ENCODE results near the gene PRR5L.

The PRR5L gene

DNA sequence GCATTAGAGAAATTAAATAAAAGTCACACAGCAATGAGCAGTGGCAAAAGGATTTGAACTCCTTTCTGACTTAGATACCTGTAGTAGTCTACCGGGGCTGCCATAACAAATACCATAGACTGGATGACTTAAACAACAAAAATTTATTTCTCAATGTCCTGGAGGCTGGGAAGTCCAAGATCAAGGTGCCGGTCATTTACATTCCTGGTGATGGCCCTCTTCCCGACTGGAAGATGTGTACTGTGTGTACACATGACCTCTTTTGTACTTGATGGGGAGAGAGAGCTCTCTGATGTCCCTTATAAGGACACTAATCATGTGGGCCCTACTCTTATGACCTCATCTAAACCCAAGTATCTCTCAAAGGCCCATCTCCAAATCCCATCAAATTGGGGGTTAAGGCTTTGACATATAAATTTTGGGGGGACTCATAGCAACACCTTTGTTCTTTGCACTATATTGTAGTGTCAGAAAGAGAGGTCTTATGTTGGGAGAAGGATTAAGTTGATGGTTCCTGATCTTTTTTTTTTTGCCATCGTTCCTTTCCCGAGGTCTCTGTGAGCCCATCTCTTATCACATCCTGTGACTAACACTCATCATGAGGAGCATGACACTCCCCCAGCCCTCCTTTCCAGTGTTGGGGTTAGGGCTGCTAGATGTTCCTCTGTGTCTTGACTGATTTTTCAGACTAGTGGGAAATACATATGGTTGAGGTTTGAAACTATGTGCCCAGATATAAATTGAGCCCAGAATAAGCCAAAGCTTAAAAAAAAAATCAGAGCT, 109.7 kb downstream of the PRR5L start:
- no peak for DNase-seq

DNA sequence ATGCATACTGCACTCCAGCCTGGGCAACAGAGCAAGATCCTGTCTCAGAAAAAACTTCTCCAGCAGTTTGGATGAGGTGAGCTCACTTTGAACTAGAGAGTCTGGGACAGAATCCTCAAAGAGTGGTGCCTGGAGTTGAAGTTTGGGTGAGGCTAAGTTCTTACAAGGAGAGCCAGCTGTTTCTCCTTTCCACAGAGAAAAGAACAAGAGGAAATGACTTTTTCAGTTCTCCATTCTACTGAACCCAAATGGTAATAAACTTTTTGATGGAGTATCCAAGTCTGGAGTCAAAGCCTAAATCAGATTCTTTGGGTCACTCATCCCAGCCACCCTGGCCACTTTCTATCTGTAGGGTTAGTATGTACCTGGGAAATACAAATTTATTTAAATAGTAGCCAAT, 111.3 kb downstream of the PRR5L start:
- DNase-seq: no peak

DNA sequence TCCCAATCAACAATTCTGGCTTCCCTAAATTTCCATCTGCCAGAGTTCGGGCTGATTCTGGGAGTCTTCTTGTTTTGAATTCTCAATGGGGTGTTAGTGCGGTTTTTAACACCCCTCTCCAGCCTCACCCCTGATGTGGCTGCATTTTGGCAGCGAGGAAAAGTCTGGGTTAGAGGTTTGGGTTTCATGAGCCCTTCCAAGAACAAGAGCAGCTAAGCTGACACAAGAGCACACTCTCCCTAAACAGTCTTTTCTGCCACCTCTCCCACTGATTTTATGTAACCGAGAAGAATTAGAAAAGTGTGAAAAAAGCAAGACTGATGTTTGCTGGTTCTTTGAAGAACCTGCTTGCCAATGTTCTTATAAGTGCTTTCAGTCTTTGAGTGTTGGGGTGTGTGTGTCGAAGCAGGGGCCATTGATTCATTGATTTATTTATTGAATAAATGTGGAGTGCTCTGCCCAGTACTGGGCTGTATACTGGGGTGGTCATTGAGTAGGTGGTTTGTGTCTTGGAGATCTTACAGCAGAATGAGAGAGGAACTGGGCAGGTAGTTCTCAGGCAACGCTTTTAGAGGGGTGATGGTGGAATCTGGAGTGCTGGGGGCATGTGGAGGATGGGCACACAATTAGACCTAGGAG, 112.5 kb downstream of the PRR5L start:
- no peak for DNase-seq

- DNase-seq: peak; percentile 15
These were observed 113.2 kb downstream of the PRR5L start for GRCh38 chr11:36409152-36409816.

GRCh38 chr11:36411202-36411640, 115.1 kb downstream of the PRR5L start:
- DNase-seq: no peak

GRCh38 chr11:36412781-36413383, 116.8 kb downstream of the PRR5L start:
- no peak for DNase-seq

DNA sequence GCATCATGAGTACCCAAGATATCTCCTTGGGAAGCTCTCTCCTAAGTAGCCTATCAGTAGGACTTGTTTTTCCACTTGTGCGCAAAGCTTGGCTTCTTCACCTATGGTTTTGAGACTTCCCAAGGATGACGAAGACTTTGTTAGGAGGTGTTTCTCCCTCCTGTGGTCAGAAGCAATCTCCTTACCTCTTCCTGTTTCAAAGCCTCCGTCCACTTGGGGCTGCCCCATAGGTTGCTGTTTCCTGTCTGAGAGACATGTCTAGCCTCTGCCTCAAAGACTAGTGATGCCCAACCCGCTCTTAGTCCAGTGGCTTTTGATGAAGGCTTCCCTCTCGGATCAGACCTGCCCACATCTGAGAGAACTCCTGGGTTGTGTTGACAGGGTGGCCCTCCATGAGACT, 121.1 kb downstream of the PRR5L start:
- DNase-seq: no peak

GRCh38 chr11:36419791-36420424, 123.8 kb downstream of the PRR5L start:
- DNase-seq: no peak

DNA sequence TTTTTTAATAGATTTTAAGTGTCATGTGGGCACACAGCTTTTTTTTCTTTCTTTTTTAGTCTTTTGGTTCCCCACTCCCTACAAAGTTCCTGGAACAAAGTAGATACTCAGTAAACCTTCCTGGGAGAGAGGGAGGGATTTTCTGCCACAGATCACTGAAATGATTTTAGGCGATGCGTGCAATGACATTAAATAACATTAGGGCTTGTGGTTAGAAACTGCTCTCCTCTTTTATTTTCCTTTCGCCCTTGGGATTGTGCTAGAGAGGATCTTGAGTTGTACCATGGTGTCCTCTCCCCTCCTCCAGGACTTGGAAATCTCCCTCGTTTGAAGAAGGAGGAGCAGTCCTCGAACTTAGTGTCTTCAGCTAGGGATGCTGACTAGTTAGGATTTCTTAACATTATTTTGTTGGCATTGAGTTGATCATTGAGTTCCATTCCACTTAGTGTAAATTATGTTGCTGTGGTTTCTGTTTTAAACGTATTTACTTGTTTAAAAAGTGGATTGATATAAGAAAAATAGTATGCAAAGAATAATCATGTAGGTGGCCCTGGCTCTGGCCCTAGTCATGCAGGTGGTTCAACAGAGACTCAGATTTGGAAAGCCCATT, 125.6 kb downstream of the PRR5L start:
- DNase-seq: no peak

DNA sequence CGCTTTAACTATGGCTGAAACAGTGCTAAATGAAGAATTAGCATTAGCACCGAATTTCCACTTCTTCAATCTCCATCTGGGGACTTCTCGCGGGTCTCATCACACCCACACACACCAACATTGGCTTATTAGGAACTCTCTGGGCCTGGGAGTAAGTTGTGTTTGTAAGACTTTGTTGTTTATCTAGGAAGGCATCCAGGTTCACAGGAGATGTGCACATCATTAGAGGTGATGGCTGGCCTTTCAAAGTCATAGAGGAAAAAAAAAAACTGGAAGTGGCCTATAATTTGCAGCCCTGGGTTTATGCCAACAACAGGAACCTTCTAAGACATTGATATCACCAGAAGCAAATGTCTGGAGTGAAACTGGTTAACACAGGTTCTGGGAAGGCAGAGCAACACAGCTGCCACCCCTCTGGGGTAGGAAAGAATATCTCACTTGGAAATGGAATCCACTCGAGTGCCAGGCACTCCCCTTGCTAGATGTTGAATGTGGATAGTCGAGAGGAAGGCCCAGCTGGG, 129.5 kb downstream of the PRR5L start:
- no peak for DNase-seq

DNA sequence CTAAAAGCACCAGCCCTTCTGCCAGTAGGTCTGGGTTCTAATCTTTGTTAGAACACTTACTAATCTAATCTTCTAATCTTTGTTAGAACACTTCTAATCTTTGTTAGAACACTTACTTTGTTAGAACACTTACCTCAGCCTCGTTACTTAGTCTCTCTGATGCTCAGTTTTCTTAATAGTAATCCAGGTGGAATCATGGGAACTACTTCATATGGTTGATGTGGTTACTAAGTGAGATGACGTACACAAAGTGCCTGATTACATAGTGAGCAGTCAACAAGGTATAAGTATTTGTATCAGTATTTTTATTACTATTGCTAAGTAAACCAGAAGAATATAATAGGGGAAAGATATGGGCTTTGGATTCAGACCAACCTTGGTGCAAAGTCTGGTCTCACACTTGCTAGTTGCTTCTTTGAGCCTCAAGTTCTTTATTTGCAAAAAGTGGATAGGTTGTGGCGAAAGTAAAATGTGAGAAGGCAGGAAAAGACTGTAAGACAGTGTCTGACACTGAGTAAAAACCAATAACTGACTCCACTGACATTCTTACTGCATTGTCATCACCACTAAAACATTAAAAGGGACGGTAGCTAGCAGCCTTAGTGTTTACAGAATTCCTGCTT, 130.2 kb downstream of the PRR5L start:
- DNase-seq: no peak

- no peak for DNase-seq
These were observed 131.0 kb downstream of the PRR5L start for GRCh38 chr11:36427079-36427478.

DNA sequence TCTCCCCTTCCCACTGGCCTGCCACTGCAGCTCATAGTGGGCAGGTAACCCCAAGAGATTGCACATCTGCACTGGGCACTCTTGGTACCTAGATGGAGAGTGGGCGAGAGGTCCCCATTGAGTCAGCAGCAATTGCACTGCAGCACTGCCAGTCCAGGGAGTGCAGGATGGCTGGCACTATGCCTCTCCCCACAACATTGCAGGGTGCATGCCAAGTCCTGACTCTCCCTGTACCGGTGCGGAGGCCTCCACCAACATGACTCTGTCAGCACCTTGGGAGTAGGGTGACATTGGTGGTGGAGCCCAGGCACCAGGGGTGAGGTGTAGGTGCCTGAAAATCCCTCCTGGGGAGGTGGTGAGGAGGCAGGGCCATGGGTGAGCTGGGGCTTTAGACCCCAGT, 131.8 kb downstream of the PRR5L start:
- DNase-seq: no peak

DNA sequence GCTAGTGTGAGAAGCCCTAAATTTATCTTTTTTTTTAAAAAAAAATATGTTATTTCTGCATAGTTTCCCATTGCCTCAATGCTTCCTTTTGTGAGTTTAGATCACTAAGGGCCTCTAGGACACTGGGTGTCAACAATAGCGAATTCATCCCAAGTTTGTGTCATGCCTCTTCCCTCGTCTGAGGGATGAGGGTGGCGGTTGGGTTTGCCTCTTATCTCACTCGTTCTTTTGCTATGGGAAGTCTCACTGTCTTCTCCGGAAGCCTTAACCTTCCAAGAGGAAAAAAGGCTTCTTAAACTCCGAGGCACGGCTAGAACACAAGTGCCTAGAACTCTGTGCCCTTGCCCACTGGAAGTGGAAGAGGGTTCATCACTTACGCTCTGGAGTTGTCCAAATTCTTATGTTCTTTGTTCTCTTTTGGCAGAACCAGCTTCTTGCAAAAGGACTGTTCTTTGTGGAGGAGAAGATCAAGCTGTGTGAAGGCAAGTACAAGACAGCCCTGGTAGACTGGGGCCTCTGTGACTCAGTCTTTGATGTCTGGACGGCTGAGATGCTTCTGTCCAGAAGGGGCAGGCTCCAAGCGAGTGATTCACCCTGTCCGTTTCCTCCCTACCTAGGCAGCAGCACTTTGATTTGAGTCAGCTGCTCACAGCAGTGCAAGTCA, 135.5 kb downstream of the PRR5L start:
- no peak for DNase-seq

DNA sequence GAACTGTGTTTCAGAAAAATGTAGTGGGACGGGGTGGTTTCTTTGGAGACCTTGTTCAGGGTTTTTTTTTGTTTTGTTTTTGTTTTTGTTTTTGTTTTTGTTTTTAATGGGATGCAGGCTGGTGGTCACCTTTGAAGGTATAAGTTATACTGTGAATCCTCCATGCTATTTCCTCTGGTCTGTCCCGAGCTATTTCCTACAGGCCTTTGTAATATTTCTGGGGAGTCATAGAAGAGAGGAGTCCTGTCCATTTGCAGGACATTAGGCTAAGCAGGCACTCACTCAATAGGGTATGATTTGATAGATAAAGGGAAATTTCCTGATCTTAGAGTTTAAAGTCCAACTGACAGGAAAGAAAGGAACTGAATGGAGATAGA, 136.0 kb downstream of the PRR5L start:
- DNase-seq: no peak

DNA sequence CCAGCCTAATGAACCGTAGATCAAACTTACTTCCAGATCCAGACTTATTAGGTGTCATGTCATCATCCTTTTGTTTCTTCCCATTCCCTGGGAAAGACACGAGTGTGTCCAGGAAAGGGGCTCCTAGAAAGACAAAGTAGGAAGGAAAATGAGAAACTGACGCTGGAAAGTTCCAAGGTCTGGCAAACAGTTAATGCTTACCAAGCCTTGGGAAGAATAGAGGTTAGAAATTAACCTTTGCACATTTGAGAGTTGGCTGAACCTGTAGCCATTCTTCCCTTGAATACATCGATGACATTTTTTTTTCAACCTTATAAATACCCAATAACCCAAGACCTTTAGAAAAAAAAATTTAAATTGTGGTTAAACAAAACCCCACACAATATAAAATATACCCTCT, 136.7 kb downstream of the PRR5L start:
- no peak for DNase-seq

- DNase-seq: no peak
These were observed 140.0 kb downstream of the PRR5L start for GRCh38 chr11:36436064-36436463.

DNA sequence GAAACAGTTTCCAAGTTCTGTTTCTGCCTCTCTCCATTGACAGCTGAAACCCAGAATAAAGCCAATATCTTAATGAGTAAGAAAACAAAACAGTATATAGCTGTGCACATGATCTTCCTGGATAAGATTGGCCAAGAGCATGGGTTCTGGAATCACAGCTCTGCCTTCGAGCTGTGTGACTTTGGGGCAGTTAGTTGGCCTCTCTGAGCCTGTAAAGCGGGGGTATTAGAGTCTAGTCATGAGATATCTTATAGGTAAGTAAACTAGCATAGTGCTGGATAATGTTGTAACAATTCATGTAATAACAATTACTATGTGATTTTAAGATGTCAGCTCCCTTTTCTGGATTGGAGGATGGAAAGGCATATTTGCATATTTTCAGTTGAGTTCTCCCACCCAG, 140.5 kb downstream of the PRR5L start:
- no peak for DNase-seq

DNA sequence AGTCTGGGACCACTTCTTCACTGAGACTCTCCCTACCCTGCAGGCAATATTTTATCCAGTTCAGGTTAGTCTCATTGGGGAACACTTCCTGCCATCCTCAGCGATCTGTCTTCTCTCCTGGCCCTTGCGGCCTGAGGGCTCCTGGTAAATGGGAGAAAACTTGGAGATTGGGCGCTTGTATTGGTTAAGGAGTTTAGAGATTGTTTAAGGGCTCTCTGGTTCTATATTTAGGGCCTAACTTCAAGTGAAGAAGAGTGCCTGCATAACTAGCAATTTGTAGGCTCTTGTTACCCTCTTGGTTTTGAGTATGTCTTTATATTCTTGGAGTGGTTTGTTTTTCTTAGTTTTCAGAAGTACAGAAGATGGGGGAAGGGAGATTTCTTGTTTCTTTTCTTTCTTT, 141.3 kb downstream of the PRR5L start:
- no peak for DNase-seq

GRCh38 chr11:36438126-36438525, 142.0 kb downstream of the PRR5L start:
- no peak for DNase-seq

- DNase-seq: no peak
These were observed 145.6 kb downstream of the PRR5L start for GRCh38 chr11:36441610-36442208.
